HG03280 (cell line): ENCODE data around the gene CASP9.
"Not testable (repeated sequence)": the region's sequence is repeated elsewhere in the genome, so short reads cannot be mapped to it uniquely, and the experiment has no call there.

Experiments used
- ATAC-seq: cut with Tn5 transposase; IDR thresholded peaks from one replicate; pipeline ENCODE4 v1.9.1; 2021; ENCODE audit warnings: mild to moderate bottlenecking, moderate library complexity; ENCODE audit not compliant: unreplicated experiment

Gene CASP9

DNA sequence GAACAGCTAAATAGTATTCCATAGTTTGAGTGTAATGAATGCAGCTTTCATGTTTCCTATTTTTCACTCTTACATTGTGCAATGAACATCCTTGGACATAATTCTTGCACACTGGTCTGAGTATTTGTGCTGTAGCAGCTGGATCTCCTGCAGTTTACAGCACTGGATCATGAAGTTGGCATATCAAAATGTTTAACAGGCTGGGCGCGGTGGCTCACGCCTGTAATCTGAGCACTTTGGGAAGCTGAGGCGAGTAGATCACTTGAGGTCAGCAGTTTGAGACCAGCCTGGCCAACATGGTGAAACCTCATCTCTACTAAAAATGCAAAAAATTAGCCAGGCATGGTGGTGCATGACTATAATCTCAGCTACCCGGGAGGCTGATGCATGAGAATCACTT, 52.9 kb downstream of the CASP9 start:
- ATAC-seq: not testable (repeated sequence)

DNA sequence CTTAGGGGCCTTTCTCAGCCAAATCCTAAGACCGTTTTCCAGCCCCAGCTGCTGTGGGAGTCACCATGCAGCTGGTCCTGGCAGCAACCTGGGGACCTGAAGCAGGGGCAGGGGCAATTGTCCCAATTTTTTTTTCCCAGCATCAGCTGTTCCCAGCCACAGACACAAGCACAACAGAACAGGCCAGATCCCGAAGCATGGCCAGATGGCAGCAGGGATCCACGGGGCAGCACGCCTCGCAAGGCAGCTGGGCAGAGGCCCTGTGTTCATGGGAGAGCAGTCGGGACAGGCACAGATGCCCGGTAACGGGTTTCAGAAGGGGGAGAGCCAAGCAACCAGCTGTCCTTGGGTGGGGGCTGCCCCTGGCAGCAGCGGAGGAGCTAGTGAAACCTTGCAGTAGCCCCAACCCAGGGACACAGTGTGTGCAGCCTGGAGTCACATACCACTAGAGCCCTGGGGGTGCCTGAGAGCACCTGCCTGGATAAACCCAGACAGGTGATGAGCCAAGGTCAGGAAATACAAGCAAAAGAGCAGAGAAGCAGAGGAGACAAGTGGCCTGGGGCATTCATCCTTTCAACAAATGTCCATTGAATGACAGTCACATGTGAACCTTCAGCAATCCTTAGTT, 54.1 kb downstream of the CASP9 start:
- not testable (repeated sequence) for ATAC-seq

DNA sequence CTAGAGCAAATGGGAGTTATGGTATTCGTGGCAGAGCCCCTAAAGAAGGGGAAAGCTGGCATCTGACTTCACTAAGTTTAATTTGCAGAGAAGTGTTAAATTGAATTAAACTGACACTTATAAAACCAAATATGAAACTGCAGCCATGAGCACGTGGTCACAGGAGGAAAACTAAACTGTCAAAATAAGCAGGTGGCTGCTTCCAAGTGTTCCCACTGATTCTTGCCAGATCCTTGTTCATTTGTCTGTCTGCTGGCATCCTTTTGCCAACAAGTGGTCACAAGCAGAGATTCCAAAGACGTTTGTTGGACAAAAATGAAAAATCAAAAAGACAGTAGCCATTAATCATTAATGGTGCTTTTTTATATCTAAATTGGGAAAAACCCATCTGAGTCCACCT, 54.7 kb downstream of the CASP9 start:
- ATAC-seq: no peak

DNA sequence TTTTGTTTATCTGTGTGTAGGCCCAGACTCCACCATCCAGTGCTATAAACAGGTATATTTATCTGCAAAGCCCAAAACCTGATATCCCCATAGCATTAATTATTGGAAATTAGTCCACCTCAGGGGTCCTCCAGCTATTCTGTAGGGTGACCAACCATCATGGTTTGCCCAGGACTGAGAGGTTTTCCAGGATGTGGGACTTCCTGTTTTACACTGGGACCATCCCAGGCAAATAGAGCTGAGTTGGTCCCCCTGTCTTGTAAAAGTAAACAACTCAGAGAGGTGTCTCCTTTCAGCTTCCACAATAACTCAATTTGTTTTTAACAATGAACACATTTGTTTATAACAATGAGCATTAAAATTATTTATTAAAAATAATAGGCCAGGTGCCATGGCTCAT, 55.9 kb downstream of the CASP9 start:
- ATAC-seq: no peak

DNA sequence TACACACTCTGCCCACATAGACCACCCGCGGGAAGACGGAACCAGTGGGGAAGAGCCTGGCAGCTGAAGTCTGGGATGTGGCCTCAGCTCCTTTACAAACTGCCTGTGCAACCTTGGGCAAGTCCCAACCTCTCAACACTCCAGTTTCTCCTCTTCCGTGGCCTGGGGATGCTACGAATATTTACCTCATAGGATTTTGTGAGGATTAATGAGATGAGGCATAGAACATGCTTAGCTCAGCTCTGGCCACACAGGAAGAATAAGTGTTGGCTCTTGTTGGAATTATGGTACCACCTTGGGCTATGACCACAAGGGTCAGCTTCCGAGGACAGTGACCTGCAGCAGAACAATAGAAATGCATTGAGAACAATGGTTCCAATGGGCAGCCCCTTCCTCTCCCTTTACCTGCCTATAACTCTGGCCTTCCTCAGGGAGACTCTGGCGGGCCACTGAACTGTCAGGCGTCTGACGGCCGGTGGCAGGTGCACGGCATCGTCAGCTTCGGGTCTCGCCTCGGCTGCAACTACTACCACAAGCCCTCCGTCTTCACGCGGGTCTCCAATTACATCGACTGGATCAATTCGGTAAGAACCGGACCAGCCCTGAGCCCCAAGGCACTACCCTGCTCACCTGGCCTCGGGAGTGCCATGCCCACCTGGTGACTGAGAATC, 56.9 kb downstream of the CASP9 start:
- ATAC-seq: not testable (repeated sequence)

DNA sequence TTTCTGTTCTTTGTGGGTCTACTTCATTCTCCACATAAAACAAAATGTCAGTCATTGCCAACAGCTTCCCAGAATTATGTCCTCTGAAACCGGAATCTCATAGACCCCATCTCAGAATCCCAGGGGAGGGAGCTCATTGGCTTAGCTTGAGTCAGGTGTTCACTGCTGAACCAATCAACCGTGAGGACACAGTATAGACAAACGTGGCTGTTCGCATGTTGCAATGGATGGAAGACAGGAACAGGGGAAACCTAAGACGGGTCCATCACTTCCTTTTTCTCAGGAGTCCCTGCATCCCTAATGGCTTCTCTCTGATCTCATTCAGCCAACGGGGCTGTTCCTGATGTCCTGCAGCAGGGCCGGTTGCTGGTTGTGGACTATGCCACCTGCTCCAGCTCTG, 58.3 kb downstream of the CASP9 start:
- no peak for ATAC-seq

DNA sequence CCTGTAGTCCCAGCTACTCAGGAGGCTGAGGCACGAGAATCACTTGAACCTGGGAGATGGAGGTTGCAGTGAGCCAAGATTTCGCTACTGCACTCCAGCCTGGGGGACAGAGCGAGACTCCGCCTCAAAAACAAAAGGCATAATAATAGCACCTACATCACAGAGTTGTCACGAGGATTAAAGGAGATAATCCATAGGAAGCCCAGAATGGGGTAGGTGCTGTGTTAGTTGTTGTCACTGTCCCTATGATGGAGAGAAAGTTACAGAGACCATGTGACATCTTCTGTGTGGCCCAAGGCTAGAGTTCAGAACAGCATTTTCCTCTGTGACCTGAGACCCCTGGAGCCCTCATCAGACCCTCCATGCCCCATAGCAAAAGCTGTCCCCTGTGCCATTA, 60.1 kb downstream of the CASP9 start:
- not testable (repeated sequence) for ATAC-seq

DNA sequence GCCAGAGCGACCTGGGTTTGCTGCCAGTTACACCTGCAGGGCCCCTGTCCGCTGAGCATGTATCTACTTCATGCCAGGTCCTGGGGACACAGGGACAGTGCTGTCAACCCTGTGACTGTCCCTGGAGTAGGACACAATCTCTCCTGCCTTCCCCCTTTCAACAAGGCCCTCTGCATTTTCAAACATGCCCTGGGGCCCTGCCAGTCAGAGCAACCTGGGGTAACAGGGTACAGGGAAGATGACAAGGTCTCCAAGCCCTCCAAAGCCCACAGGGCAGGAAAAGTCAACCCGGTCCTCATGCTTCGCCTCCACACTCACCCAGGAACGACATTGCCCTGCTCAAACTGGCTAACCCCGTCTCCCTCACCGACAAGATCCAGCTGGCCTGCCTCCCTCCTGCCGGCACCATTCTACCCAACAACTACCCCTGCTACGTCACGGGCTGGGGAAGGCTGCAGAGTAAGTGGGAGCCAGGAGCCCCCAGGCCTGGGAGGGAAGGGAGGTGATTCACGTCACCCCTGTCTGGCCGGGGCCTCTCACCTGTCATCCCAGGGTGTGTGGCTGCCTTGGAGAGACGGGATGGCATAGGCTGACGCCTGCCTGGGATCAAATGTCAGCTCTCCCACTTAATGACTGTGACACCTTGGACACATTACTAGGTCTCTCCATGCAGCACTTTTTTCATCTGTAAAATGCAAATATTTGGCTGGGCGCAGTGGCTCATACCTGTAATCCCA, 60.8 kb downstream of the CASP9 start:
- ATAC-seq: not testable (repeated sequence)

DNA sequence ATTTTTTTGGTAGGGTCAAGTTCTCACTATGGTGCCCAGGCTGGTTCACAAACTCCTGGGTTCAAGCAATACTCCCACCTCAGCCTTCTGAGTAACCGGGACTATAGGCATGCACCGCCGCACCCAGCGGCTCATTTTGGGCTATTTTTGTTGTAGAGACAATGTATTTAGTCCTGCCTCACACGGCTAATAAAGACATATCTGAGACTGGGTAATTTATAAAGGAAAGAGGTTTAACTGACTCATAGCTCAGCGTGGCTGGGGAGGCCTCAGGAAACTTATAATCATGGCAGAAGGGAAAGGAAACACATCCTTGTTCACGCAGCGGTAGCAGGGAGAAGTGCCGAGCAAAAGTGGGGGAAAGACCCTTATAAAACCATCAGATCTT, 63.3 kb downstream of the CASP9 start:
- no peak for ATAC-seq

DNA sequence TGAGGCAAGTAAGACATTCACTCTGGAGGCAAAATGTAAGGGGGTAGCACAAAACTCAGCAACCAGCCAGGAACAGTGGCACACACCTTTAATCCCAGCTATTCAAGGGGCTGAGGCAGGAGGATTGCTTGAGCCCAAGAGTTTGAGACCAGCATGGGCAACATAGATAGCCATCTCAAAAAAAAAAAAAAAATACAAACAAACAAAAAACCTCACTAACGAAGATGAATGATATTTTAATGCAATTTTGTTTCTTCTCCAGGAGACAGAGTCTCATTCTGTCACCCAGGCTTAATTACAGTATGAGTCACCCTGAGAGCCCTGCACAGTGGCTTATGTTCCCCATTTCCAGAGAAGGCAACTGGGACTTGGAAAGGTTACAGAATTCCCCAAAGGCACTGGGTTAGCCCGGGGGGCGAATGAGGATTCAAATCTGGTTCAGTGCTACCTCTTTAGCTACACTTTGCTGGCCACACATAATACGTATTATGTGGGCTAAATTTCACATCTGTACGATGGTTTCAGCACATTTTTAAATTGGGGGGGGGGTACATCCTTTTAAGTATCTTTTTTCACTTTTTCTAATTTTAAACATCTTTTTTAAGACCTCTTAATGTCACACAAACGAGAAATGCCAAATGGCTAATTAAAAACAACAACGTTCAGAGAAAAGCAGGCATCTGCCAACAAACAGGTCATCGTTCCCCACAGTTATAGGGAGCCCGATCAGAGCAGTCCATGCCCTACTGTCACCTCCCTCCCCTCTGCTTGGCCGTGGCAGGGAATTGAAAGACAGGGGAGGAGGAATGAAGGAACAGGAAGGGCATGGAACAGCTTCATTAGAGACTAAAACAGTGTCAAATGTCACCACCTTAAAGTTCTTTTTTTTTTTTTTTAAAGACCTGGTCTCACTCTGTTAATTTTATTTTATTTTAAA, 64.0 kb downstream of the CASP9 start:
- no peak for ATAC-seq

DNA sequence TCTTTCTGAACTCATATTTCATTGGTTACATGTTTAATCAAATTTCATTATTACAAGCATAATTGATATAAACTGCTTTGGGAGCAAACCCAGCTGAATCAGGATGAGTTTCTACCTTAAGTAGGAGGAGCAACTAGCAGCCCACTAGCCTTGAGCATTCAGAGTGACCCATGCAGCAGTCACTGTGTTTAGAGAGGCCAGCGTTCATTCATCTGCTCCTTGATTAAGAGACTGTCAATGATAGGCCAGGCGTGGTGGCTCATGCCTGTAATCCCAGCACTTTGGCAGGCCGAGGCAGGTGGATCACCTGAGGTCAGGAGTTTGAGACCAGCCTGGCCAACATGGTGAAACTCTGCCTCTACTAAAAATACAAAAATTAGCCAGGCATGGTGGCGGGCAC, 65.6 kb downstream of the CASP9 start:
- ATAC-seq: not testable (repeated sequence)

DNA sequence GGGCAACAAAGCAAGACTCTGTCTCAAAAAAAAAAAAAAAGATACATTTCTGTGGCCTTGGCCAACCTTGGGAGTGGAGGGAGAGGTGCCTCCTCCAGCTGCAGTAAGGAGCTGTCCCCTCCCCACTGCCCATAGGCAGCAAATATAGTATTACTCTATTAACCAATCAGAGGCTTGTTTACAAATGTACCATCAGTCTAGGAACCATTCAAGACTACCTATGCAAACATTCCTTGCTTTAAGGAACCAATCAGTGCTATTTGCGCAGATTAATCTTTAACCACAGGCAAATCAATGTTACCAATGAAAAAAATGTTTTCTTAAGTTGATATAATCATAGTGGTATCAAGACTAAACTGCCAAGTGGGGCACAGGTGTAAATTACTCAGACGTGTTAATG, 66.4 kb downstream of the CASP9 start:
- ATAC-seq: no peak

DNA sequence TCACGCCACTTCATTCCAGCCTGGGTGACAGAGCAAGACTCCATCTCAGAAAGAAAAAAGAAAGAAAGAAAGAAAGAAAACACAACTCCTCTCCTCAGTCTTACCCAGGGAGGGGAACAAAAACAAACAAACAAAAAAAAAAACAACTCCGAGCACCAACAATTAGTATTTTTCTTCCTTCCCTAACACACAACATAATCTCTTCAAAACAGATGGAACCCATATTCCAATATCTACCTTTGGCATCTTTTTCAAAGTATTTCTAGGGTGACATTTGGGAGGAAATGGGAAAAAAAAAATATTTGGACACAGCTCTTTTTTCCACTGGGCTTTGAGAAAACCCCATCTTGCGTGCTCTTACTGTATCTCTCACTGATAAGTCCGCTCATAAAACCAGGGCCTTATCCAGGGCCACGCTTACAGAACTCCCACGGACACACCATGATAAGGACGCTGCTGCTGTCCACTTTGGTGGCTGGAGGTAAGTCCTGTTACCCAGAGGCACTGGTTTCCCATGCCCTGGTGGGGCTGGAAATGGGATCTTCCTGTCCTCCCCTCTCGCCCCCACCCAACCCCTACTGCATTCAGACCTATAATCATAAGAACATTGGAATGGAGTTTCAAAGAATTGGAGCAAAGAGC, 67.6 kb downstream of the CASP9 start, which contains the start of gene CELA2A:
CELA2A (plus strand) TSS at position 420 of the 642 bp plus-strand sequence; CDS start at position 442, 22 bp downstream.
- ATAC-seq: no peak

DNA sequence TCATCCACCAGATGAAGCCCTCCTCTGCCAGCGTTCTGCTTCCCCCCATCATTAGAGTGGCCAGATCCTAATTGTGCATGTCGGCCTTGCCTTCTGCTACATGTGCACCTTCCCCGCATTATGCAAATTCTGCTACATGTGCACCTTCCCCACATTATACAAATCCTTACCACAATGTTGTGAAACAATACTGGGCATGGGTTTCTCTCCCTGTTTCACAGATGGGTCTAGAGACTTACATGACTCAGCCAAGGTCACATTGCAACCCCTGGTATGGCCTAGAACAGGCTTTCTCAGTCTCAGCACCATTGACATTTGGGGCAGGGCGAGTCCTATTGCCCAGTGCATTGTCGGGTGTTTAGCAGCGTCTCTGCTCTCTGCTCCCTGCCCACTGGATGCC, 68.5 kb downstream of the CASP9 start:
- no peak for ATAC-seq

DNA sequence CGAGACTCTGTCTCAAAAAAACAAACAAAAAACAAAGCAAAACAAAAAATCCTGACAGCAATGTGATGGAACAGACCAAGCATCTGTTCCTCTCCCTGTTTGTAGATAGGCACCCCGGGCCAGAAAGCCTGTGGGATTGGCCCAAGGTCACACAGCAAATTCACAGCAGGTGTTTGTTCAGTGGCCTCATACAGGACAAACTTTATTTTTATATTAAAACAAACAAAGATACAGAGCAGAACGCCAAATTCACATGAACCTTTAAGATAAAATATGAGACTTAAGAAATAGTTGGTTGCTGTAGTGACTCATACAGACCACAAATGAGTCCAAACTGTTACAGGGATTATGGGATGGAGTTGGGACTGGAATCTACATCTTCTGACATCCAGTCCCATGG, 69.8 kb downstream of the CASP9 start:
- no peak for ATAC-seq

DNA sequence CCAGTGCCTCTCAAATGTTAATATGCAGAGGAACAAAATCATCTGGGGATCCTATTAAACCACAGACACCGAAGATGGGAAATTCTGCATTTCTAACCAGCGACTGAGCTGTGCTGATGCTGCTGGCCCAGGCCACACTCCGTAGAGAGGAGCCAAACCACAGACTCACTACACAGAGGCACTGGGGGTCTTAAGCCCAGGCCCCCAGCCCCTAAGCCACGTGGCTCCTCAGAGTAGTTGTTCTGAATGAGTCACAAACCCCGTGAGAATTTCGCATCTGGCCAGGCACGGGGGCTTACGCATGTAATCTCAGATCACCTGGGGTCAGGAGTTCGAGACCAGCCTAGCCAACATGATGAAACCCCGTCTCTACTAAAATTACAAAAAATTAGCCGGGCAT, 70.3 kb downstream of the CASP9 start:
- ATAC-seq: no peak

DNA sequence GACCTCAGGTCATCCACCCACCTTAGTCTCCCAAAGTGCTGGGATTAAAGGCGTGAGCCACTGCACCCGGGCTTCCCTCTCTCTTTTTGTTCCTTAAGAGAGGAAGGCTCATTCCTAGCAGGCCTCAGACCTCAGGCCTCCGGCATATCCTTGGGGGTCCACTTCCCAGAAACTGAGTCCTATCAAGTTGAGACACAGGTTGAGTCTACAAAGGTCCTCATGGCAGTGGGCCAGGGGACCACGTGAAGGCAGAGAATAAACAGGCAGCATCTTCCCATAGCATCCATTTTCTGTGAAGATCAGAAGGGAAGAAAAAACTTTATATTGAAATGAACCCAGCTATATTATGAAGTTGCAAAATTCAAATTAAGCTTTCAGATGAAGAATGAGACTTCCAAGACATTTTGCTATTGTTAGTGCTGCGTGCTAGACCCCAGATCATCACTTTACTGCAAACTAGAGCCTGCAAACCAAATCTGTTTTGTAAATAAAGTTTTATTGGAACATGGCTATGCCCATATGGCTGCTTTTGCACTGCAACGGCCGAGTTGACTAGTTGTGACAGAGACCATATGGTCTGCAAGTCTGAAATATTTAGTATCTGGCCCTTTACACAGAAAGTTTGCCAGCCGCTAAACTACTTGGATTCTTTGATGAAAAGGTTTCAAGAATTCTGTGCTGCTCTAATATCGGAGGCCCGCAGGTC, 71.0 kb downstream of the CASP9 start:
- ATAC-seq: no peak

DNA sequence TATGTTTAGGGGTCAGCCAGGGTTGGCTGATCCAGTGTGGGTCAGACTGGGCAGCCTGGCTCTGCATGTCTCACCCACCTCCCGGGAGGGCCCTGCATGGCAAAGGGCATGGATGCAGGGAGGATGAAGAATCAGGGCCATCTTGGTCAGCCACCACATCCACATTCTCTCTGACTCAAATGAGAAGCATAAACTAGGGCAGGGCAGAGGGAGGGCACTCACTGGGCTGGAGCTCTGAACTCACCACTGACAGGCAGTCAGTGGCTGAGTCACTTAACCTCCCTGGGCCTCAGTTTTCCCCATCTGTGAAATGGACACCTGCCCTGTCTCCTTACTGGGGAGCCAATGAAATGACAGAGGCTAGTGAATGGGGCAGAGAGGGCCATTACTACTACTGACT, 71.8 kb downstream of the CASP9 start:
- no peak for ATAC-seq

DNA sequence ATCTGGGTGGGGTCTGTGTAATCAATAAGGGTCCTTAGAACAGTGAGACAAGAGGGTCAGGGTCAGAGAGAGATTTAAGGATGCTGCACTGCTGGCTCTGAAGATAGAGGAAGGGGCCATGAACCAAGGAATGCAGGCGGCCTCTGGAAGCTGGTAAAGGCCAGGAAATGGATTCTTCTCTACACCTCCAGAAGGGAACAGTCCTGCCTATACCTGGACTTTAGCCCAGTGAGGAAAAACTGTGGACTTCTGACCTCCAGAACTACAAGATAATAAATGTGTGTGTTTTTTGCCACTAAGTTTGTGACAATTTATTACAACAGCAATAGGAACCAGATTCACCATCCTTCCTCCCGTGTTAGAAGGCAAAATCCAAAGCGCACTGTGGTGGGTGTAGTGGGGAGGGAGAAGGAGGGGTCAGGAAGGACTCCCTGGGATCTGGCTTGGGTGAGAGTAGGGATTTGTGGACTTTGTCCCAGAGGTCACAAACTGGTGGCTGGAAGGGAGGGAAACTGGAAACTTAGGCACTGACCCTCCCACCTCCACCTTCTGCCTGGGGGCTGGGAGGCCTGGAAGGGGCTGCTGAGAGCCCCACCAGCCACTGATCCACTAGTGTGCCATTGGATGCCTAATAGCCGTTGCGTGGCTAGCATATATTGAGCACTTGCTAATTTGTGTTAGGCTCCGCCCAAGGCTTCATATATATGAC, 72.8 kb downstream of the CASP9 start:
- no peak for ATAC-seq
